SU-DHL-6 (cell line): ENCODE data around the gene UQCR10.

Experiments used
- H2AFZ ChIP-seq: fragments of 200-600 bp; sonication (generic); 2 replicates; pipeline ENCODE4 v1.6.1; 2014; ENCODE audit warnings: low read depth, mild to moderate bottlenecking, moderate library complexity, mixed read lengths, antibody characterized with exemption, low read length; ENCODE audit not compliant: severe bottlenecking
- H3F3A ChIP-seq: fragments of 200-600 bp; shearing (Covaris generic); 2 replicates; pipeline ENCODE4 v1.6.0; 2016; ENCODE audit warnings: antibody characterized with exemption, mild to moderate bottlenecking; ENCODE audit not compliant: insufficient read depth
- H3K27ac ChIP-seq: fragments of 200-600 bp; sonication (generic); 2 replicates; pipeline ENCODE4 v1.5.1; 2016; ENCODE audit warnings: low read depth, mild to moderate bottlenecking, low read length, moderate library complexity, mixed read lengths
- H3K27me3 ChIP-seq: fragments of 200-600 bp; sonication (generic), shearing (Covaris generic); 2 replicates; pipeline ENCODE4 v1.6.0; 2014; ENCODE audit warnings: mild to moderate bottlenecking, low read length
- H3K36me3 ChIP-seq: fragments of 200-600 bp; sonication (generic); 2 replicates; pipeline ENCODE4 v1.6.1; 2014; ENCODE audit warnings: mild to moderate bottlenecking, low read length, mixed read lengths
- H3K4me2 ChIP-seq: fragments of 300-600, 200-600 bp; shearing (Covaris generic), sonication (generic); 2 replicates; pipeline ENCODE4 v1.6.0; 2014; ENCODE audit warnings: low read length, low read depth, mild to moderate bottlenecking; ENCODE audit not compliant: poor library complexity, severe bottlenecking
- H3K4me3 ChIP-seq: fragments of 200-600 bp; sonication (generic); 2 replicates; pipeline ENCODE4 v1.5.1; 2014; ENCODE audit warnings: antibody characterized with exemption, low read length, mild to moderate bottlenecking, mixed read lengths; ENCODE audit not compliant: insufficient read depth, poor library complexity, severe bottlenecking
- H3K79me2 ChIP-seq: fragments of 200-600 bp; sonication (generic); 2 replicates; pipeline ENCODE4 v1.6.1; 2014; ENCODE audit warnings: mild to moderate bottlenecking, low read length, moderate library complexity; ENCODE audit not compliant: insufficient read depth
- H3K9ac ChIP-seq: fragments of 200-600 bp; sonication (generic); 2 replicates; pipeline ENCODE4 v1.7.0; 2014; ENCODE audit warnings: mild to moderate bottlenecking, low read length
- H3K9me2 ChIP-seq: fragments of 200-600 bp; sonication (generic); replicated peaks from 2 replicates; pipeline ENCODE4 v1.6.1; 2014; ENCODE audit warnings: low read length; ENCODE audit not compliant: insufficient read depth
- H3K9me3 ChIP-seq: fragments of 200-600 bp; sonication (generic); 2 replicates; pipeline ENCODE4 v1.6.1; 2014; ENCODE audit warnings: low read length, mixed read lengths; ENCODE audit not compliant: insufficient read depth
- H4K20me1 ChIP-seq: fragments of 200-600 bp; sonication (generic); 2 replicates; pipeline ENCODE4 v1.6.1; 2014; ENCODE audit warnings: low read depth, mild to moderate bottlenecking, antibody characterized with exemption, low read length, moderate library complexity, mixed read lengths
- EZH2phosphoT487 ChIP-seq: fragments of 200-600 bp; sonication (generic), shearing (Covaris generic); conservative IDR thresholded peaks from 2 replicates; pipeline ENCODE4 v1.6.1; 2018; ENCODE audit warnings: mild to moderate bottlenecking, antibody characterized with exemption, low read length, moderate library complexity, mixed read lengths
- TF ChIP-seq, protein P1 (sequence below): fragments of 200-600 bp; sonication (generic); IDR thresholded peaks from one replicate; pipeline ENCODE4 v1.5.1; 2017; ENCODE audit warnings: antibody characterized with exemption, mild to moderate bottlenecking, low read length, moderate library complexity; ENCODE audit not compliant: insufficient read depth, poor library complexity, severe bottlenecking

UQCR10 gene

DNA sequence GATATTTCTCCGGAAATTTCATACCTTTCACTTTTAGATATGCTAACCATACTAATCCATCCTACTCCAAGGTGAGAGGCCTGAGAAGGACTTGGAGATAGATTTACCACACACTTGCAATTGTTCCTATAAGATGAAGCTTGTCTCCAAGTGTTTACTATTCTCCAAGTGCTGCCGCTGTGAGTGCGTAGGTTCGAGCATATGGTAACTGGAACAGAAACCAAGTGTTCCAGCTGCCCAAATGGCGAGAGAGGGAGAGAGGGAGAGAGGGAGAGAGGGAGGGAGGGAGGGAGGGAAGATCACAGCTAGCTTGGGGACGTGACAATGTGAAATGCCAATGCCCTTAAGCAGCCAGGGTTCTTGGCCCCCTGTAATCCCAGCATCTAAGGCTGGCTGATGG lies 49.4 kb downstream of the UQCR10 start:
- Histone ChIP-seq H3F3A (no peaks in the 10 kb centered on the region), H3K79me2 (no peaks in the 10 kb centered on the region), H3K36me3 (peaks cover 4% of the 10 kb centered on the region; the same call in 1 of the 2 replicates), H3K9ac (no peak overlapping the region), H4K20me1 (no peaks in the 10 kb centered on the region), H3K4me3 (no peak overlapping the region), H3K27me3 (no peaks in the 10 kb centered on the region), H3K4me2 (no peak overlapping the region), H3K9me3 (no peaks in the 10 kb centered on the region), H3K9me2 (no peaks in the 10 kb centered on the region), H3K27ac (no peak overlapping the region), H2AFZ (no peak overlapping the region)
- TF ChIP-seq, protein P1, sequence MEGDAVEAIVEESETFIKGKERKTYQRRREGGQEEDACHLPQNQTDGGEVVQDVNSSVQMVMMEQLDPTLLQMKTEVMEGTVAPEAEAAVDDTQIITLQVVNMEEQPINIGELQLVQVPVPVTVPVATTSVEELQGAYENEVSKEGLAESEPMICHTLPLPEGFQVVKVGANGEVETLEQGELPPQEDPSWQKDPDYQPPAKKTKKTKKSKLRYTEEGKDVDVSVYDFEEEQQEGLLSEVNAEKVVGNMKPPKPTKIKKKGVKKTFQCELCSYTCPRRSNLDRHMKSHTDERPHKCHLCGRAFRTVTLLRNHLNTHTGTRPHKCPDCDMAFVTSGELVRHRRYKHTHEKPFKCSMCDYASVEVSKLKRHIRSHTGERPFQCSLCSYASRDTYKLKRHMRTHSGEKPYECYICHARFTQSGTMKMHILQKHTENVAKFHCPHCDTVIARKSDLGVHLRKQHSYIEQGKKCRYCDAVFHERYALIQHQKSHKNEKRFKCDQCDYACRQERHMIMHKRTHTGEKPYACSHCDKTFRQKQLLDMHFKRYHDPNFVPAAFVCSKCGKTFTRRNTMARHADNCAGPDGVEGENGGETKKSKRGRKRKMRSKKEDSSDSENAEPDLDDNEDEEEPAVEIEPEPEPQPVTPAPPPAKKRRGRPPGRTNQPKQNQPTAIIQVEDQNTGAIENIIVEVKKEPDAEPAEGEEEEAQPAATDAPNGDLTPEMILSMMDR = no peak
- no peak for TF ChIP-seq EZH2phosphoT487

DNA sequence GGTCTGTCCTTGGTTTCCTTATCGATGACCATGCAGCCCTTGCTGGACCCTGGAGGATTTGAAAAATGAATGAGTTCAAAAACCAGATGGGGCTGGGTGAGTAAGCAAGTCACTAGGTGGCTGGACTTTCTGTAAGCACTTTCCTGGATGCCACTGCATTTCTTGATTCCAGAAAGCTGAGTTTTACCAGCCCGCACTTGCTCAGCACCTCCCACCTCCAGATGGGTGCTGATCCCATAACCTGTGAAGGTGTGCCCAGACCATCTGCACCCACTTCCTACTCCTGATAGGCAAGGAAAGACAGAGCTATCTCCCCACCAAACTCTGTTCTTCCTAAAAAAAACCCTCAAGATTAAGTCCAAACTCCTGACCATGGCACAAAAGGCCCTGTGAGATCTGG lies 49.8 kb downstream of the UQCR10 start:
- peaks cover 5% of the 10 kb centered on the region; the same call in 1 of the 2 replicates for H3K36me3 ChIP-seq

DNA sequence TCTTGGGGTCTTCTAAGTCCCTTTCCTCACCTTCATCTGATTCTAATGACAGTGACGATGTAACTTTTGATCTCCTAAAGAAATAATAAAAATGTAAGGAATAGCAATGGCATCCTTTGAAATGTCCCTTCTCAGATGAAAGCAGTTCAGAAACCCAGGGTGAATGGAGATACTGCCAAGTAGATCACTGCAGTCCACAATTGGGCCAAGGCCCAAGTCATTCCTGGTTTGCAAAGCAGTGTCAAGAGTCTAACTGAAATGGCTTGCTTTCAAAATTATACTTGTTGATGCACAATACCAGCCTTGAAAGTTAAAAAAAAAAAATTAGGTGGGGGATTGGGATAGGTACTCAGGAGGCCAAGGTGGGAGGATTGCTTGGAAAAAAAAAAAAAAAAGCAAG lies 50.6 kb downstream of the UQCR10 start:
- Histone ChIP-seq H3F3A (no peaks in the 10 kb centered on the region), H3K36me3 (peaks cover 10% of the 10 kb centered on the region), H3K9me2 (no peaks in the 10 kb centered on the region), H3K9ac (no peak overlapping the region), H3K4me2 (no peak overlapping the region), H3K9me3 (no peaks in the 10 kb centered on the region), H3K27ac (no peak overlapping the region), H4K20me1 (no peaks in the 10 kb centered on the region), H3K4me3 (no peak overlapping the region), H2AFZ (no peak overlapping the region), H3K79me2 (no peaks in the 10 kb centered on the region), H3K27me3 (no peaks in the 10 kb centered on the region)
- TF ChIP-seq EZH2phosphoT487 = no peak
- TF ChIP-seq, protein P1 = no peak

More for the DNA sequence above, 49.8 kb downstream of the UQCR10 start:
- Histone ChIP-seq H3K27me3 (no peaks in the 10 kb centered on the region), H2AFZ (no peak overlapping the region), H3K9ac (no peak overlapping the region), H3F3A (no peaks in the 10 kb centered on the region), H3K9me3 (no peaks in the 10 kb centered on the region), H4K20me1 (no peaks in the 10 kb centered on the region), H3K79me2 (no peaks in the 10 kb centered on the region), H3K9me2 (no peaks in the 10 kb centered on the region), H3K27ac (no peak overlapping the region), H3K4me2 (no peak overlapping the region), H3K4me3 (no peak overlapping the region)
- no peak for TF ChIP-seq EZH2phosphoT487
- TF ChIP-seq, protein P1 = no peak
